COLO668 (cell line): ENCODE results near the gene ETS2.
A peak's percentile ranks its signal among the peaks of the same experiment; 100 is the strongest.

Experiments used
- DNase-seq: peaks from one replicate; lab custom pipeline; 2025; ENCODE audit not compliant: unreplicated experiment; lab: John Stamatoyannopoulos, UW

The ETS2 gene

GRCh38 chr21:38777531-38777930 is 28.2 kb upstream of the ETS2 start:
- no peak for DNase-seq

GRCh38 chr21:38780879-38781278 is 24.9 kb upstream of the ETS2 start:
- no peak for DNase-seq

GRCh38 chr21:38784458-38785266 is 21.1 kb upstream of the ETS2 start:
- no peak for DNase-seq

GRCh38 chr21:38785483-38785882 is 20.2 kb upstream of the ETS2 start:
- no peak for DNase-seq

- DNase-seq = no peak
Observed at GRCh38 chr21:38787016-38787415, 18.7 kb upstream of the ETS2 start.

- DNase-seq = peak; percentile 85
Observed at GRCh38 chr21:38787461-38788274, 18.1 kb upstream of the ETS2 start.

- no peak for DNase-seq
Observed at GRCh38 chr21:38788275-38788905, 17.3 kb upstream of the ETS2 start.

- no peak for DNase-seq
Observed at GRCh38 chr21:38789275-38789674, 16.5 kb upstream of the ETS2 start.

GRCh38 chr21:38790059-38790458 is 15.7 kb upstream of the ETS2 start:
- DNase-seq = no peak

- DNase-seq = no peak
Observed at GRCh38 chr21:38790961-38791360, 14.8 kb upstream of the ETS2 start.

GRCh38 chr21:38792676-38793459 is 12.9 kb upstream of the ETS2 start:
- DNase-seq = no peak

- peak; percentile 88 for DNase-seq
Observed at GRCh38 chr21:38793926-38794713, 11.6 kb upstream of the ETS2 start.

GRCh38 chr21:38794978-38795377 is 10.8 kb upstream of the ETS2 start:
- peak; percentile 47 for DNase-seq

GRCh38 chr21:38795475-38795874 is 10.3 kb upstream of the ETS2 start:
- no peak for DNase-seq

GRCh38 chr21:38796424-38796823 is 9.3 kb upstream of the ETS2 start:
- DNase-seq = no peak

- DNase-seq = peak; percentile 38
Observed at GRCh38 chr21:38797470-38797869, 8.3 kb upstream of the ETS2 start.

- DNase-seq = no peak
Observed at GRCh38 chr21:38798081-38798480, 7.6 kb upstream of the ETS2 start.

- peak; percentile 24 for DNase-seq
Observed at GRCh38 chr21:38798481-38798882, 7.2 kb upstream of the ETS2 start.

GRCh38 chr21:38800046-38800758 is 5.5 kb upstream of the ETS2 start:
- no peak for DNase-seq
